Nephron progenitor cell (in vitro differentiated cells): ENCODE results near the gene DCLK1.

ENCODE experiments used
- DNase-seq: peaks from one replicate; pipeline ENCODE4 v3.0.0; 2021
- H3K27ac Mint-ChIP-seq: 2 replicates; pipeline ENCODE4 v1.8.0; 2021; ENCODE audit warnings: mild to moderate bottlenecking, moderate library complexity, mixed read lengths
- H3K27me3 Mint-ChIP-seq: 2 replicates; pipeline ENCODE4 v1.8.0; 2021; ENCODE audit warnings: mild to moderate bottlenecking, low read depth, mixed read lengths; ENCODE audit not compliant: poor library complexity
- H3K36me3 Mint-ChIP-seq: 2 replicates; pipeline ENCODE4 v1.8.0; 2021; ENCODE audit warnings: low read depth, mixed read lengths
- H3K4me1 Mint-ChIP-seq: 2 replicates; pipeline ENCODE4 v1.8.0; 2021; ENCODE audit warnings: mixed read lengths
- H3K4me3 Mint-ChIP-seq: 2 replicates; pipeline ENCODE4 v1.8.0; 2021; ENCODE audit warnings: mild to moderate bottlenecking, moderate library complexity, mixed read lengths
- H3K9me3 Mint-ChIP-seq: 2 replicates; pipeline ENCODE4 v1.8.0; 2021; ENCODE audit warnings: mild to moderate bottlenecking, moderate library complexity, mixed read lengths
- TF ChIP-seq, protein P1 (sequence below): fragments of 200-600 bp; sonication (generic); IDR thresholded peaks from 2 replicates; pipeline ENCODE4 v1.5.0; 2021; ENCODE audit warnings: antibody characterized with exemption

Gene DCLK1

DNA sequence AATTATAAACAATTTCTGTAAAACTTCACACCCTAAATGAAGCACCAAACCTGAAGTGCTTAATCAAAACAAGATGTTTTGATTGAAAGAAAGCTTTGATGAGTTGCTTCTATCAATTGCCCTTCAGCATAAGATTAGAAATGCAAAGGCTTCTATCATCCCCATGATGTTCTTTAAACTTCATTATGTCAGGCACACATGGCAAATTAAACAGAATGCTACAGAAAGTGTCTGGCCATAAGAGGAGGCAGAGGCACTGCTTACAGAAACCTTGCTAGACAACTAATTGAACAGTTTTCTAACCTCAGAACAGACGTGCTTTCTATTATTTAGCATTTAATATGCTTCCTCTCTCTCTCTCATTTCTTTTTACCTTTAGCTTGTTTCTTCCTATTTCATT lies 228.1 kb downstream of the DCLK1 start:
- H3K4me3 Mint-ChIP-seq = no peak overlapping the region
- no peak overlapping the region for H3K27ac Mint-ChIP-seq
- no peaks in the 10 kb centered on the region for H3K27me3 Mint-ChIP-seq
- H3K36me3 Mint-ChIP-seq = no peaks in the 10 kb centered on the region
- TF ChIP-seq, protein P1, sequence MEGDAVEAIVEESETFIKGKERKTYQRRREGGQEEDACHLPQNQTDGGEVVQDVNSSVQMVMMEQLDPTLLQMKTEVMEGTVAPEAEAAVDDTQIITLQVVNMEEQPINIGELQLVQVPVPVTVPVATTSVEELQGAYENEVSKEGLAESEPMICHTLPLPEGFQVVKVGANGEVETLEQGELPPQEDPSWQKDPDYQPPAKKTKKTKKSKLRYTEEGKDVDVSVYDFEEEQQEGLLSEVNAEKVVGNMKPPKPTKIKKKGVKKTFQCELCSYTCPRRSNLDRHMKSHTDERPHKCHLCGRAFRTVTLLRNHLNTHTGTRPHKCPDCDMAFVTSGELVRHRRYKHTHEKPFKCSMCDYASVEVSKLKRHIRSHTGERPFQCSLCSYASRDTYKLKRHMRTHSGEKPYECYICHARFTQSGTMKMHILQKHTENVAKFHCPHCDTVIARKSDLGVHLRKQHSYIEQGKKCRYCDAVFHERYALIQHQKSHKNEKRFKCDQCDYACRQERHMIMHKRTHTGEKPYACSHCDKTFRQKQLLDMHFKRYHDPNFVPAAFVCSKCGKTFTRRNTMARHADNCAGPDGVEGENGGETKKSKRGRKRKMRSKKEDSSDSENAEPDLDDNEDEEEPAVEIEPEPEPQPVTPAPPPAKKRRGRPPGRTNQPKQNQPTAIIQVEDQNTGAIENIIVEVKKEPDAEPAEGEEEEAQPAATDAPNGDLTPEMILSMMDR = no peak
- no peaks in the 10 kb centered on the region for H3K9me3 Mint-ChIP-seq
- DNase-seq = no peak
- H3K4me1 Mint-ChIP-seq = no peaks in the 10 kb centered on the region

- Mint-ChIP-seq H3K36me3 (no peaks in the 10 kb centered on the region), H3K27me3 (peaks cover 8% of the 10 kb centered on the region), H3K4me3 (no peak overlapping the region), H3K27ac (no peak overlapping the region), H3K4me1 (no peaks in the 10 kb centered on the region), H3K9me3 (no peaks in the 10 kb centered on the region)
- DNase-seq = no peak
- TF ChIP-seq, protein P1 = no peak
Measured at GRCh38 chr13:35898041-35898440, 233.1 kb downstream of the DCLK1 start.

GRCh38 chr13:35894636-35895035 lies 236.5 kb downstream of the DCLK1 start:
- H3K27ac Mint-ChIP-seq = no peak overlapping the region
- H3K36me3 Mint-ChIP-seq = no peaks in the 10 kb centered on the region
- H3K4me3 Mint-ChIP-seq = no peak overlapping the region
- H3K4me1 Mint-ChIP-seq = peaks cover 10% of the 10 kb centered on the region
- TF ChIP-seq, protein P1 = no peak
- DNase-seq = no peak
- no peaks in the 10 kb centered on the region for H3K9me3 Mint-ChIP-seq
- peaks cover 8% of the 10 kb centered on the region for H3K27me3 Mint-ChIP-seq

DNA sequence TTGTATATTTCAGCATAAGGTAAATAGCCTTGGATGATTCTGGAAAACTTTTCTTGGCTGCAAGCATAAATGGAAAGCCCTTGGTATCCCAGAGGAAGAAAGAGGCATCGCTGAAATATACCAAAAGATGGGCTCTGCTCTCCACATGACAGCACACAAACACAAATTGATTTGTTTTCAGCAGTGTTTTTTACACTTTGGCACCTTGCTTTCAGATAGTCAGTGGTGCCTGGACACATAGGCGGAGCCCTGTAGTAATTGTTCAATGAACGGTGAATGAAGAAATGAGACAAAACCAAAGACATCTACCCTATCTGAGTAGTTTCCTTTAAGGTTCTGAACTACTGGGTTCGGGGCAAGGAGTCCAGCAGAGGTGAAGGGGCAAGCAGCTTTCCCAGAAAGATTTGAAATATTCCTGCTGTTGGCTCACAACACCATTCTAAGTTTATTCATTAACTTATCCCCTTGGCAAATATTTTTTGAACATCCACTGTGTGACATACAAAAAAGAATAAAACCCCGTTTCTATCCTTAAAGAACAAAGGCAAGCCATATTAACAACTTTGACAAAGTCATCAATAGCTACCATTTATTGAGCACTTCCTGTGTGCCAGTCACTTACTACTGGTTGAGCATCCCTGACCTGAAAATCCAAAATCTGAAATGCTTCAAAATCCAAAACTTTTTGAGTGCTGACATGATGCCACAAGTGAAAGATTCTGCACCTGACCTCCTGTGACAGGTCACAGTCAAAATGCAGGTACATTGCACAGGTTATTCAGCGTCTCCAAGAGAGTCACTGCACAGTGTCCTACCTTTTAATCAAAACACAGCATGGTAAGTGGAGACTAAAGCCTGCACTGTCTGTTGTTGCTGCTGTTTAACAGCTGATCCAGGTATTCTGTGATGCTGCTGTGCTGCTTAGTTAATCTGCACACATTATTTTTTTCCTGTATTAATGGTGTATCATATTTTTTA lies 238.1 kb downstream of the DCLK1 start:
- TF ChIP-seq, protein P1 = no peak
- H3K9me3 Mint-ChIP-seq = no peaks in the 10 kb centered on the region
- H3K27ac Mint-ChIP-seq = no peak overlapping the region
- DNase-seq = no peak
- H3K36me3 Mint-ChIP-seq = no peaks in the 10 kb centered on the region
- H3K4me1 Mint-ChIP-seq = peaks cover 25% of the 10 kb centered on the region
- H3K4me3 Mint-ChIP-seq = no peak overlapping the region
- H3K27me3 Mint-ChIP-seq = peaks cover 8% of the 10 kb centered on the region

GRCh38 chr13:35891507-35892441 lies 239.4 kb downstream of the DCLK1 start:
- H3K27ac Mint-ChIP-seq = no peak overlapping the region
- no peaks in the 10 kb centered on the region for H3K36me3 Mint-ChIP-seq
- TF ChIP-seq, protein P1 = no peak
- no peak for DNase-seq
- H3K4me1 Mint-ChIP-seq = peaks cover 36% of the 10 kb centered on the region
- H3K27me3 Mint-ChIP-seq = peaks cover 3% of the 10 kb centered on the region
- no peaks in the 10 kb centered on the region for H3K9me3 Mint-ChIP-seq
- no peak overlapping the region for H3K4me3 Mint-ChIP-seq
